Epithelial cell of prostate (primary cell): Measurements from ENCODE around the gene RNF123.

Experiments used
- DNase-seq: peaks from one replicate; pipeline ENCODE4 v3.0.0-alpha.2; 2011; ENCODE audit warnings: low read depth, low spot score
- H3K27ac ChIP-seq: fragments of 450-650 bp; 2 replicates; pipeline ENCODE4 v1.5.1; 2017; ENCODE audit warnings: mild to moderate bottlenecking

The RNF123 gene

DNA sequence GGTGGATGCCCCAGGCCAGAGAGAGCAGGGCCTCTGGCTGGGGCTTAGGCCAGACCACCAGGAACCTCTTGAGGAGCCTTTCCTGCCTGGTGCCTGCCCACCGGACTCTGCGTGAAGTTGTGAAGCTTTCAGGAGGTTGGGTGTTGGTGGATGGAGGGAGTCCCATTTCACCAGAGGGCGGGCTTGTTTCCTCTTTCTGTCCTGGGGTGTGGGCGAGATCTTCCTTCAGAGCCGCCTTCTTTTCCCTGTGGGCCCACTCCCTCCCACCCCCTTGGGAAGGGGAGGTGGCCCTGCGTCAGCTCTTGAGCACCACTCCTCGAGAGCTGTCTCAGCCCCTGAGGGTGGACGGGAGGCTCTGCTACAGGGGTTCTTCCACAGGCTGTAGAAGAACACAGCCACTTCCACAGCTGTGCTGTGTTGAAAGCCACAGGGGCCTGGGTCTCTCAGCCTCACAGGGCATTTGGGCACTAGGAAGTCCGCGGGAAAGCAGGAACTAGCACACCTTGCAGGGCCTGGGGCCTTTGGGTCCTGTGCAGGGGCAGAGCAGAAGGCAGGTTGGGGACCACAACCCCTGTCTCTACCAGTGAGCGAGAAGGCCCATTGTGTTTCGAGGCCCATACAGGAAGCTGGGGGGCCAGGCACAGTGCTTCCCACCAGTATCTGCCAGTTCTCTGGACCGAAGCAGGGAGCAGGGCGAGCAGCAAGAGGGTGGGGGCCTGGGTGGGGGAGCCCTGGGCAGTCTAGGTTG is 28.0 kb downstream of the RNF123 start:
- no peak overlapping the region for H3K27ac ChIP-seq
- no peak for DNase-seq

DNA sequence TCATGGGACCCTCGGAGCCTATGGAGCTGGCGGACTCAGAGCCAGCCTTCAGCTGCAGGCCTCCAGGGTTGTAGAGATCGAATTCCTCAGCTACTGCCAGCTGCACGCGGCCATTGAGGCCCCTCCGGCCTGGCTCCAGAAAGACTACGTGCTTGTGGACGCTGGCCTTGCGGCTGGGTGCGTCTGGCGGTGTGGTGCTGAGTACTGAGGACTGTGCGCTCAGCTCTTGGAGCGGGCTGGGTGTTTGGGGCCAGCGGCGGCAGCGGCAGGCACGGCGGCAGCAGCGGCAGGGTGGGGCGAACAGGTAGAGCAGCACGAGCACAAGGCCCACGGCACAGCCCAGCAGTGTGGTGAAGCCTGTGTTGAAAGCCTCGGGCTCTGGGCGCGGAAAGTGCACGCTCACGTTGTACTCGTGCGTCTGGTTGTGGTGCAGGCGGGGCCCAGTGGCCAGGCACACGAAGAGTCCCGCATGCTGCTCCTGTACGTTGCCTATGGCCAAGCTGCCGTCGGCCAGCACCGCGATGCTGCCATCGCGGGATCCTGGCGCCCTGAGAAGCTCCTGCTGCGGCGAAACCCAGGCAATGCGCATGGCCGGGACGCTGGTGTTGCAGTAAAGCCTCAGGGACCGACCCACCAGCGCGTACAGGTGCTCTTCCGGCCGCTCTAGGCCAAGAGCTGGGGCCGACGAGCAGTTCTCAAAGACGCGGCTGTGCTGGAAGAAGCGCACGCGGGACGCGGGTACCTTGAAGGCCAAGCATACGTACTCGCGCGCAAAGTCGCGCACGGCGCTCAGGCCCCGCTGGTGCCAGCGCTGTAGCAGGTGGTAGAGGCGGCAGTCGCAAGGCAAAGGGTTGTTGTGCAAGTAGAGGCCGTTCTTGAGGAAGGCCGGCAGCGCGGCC is 28.9 kb downstream of the RNF123 start:
- no peak overlapping the region for H3K27ac ChIP-seq
- DNase-seq = no peak

DNA sequence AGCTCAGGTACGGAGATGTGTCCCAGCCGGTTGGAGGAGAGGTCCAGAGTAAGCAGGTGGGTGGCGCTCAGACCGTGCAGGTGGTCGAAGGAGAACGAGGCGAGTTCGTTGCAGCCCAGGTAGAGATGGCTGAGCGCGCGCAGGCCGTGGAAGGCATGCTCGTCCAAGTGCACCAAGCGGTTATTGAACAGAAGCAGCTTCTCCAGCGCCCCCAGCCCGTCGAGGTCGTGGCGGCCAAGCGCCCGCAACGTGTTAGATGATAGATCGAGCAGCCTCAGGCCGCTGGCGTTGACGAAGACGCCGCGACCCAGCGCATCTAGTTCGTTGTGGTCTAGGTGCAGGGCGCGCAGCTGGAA is 29.5 kb downstream of the RNF123 start:
- H3K27ac ChIP-seq = no peak overlapping the region
- no peak for DNase-seq

DNA sequence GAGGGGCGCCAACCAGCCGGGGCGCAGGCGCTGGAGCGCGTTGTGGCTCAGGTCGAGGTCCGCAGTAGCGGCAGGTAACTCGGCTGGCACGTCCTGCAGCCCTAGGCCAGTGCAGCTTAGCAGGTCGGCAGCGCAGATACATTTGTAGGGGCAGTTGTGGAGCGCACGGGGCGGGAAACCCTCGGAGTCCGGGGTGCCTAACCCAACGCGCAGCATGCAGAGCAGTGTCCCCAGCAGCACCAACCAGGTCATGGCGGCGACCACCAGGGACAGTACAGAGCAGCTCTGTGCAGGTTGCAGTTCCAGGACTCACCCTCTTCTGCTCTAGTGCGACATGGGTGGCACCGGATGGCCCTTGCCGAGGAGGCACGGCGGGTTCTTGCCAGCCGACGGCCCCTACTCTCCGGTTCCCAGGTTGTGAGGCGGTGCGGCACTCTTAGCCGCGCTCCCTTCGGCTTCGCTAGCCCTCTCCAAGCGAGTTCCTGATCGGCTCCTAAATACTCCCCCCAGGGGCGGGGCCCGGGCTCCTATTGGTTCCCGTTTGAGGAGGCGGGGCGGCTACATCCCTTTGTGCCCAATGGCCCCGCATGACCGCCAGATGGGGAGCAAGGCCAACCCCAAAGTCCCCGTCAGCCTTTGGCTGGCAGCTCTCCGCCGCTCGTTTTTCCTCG is 30.0 kb downstream of the RNF123 start, which contains the start of gene AMIGO3:
Gene AMIGO3, minus strand, starts transcription at position 471 of the 671 bp plus-strand sequence. Its CDS starts 219 bp downstream, at position 252.
- DNase-seq = peak; percentile 53
- no peak within 1 kb of the TSS for H3K27ac ChIP-seq

DNA sequence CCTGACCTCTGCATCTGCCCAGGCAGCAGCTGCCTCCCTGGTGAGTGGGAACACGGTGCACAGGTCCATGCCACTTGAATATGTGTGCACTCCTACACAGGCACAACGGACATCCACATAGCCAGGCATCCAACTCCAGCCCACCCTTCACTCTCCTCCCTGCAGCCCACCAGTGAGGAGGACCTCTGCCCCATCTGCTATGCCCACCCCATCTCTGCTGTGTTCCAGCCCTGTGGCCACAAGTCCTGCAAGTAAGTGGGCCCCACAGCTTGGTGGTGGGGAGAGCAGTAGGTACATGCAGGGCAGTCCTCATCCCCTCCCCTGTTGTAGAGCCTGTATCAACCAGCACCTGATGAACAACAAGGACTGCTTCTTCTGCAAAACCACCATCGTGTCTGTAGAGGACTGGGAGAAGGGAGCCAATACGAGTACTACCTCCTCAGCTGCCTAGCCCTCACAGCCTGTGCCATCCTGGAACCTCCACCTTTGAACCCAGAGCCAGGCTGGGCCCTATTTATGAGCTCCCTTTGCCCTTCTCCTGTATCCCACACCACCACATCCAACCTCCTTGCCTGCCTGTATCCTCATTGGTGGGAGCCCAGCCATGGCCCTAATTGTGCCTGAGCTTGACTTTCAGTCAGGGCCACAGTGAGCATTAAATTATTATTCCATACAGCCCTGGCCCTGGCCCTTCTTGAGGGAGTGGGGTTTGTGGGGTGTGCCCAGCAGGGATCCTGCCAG is 31.7 kb downstream of the RNF123 start:
- no peak overlapping the region for H3K27ac ChIP-seq
- DNase-seq = no peak

DNA sequence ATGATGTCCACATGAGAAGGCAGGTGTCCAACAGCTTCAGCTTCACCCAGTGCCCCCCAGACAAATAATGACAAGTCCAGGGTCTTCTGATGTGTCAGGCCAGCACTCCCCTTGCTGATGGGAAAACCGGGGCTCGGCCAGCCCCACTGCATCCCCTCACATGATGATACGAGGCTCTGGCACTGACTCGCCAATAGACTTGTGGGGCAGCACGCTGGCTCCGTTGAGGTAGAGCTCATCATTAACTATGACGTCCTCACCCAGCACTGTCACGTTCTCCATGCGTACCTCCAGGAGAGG is 32.2 kb downstream of the RNF123 start:
- H3K27ac ChIP-seq = no peak overlapping the region
- no peak for DNase-seq

DNA sequence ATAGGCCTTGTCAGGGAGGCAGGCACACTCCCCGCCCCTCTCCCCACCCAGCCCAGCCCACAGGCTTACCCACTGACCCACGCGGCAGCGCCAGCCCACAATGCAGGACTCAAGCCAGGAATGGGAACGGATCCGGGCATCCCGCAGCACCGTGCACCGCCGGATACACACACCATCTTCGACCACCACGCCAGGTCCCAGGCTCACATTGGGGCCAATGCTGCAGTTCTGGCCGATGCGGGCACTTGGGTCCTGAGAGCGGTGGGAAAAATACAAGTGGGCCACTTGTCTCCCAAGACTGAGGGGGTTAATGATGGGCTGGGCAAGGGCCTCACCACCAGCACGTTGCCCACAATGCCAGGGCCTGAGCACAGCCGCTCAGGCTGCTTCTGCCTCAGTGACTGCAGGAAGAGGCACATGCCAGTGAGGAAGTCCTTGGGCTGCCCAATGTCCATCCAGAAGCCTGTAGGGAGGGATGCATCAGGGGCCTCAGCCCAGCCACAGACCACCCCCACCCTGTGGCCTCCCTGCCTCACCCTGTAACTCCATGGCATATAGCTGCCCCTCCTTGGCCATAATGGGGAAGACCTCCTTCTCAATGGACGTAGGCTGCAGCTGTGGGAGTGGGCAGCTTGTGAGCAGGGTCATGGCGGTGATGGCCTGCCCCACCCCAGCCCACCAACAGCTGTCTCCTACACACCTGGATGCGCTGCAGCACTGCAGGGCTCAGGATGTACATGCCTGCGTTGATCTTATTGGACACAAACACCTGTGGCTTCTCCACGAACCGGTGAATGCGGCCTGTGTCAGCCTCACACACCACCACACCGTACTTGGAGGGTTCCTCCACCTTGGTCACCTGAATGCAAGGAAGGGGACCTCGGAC is 32.8 kb downstream of the RNF123 start:
- DNase-seq = no peak
- no peak overlapping the region for H3K27ac ChIP-seq

DNA sequence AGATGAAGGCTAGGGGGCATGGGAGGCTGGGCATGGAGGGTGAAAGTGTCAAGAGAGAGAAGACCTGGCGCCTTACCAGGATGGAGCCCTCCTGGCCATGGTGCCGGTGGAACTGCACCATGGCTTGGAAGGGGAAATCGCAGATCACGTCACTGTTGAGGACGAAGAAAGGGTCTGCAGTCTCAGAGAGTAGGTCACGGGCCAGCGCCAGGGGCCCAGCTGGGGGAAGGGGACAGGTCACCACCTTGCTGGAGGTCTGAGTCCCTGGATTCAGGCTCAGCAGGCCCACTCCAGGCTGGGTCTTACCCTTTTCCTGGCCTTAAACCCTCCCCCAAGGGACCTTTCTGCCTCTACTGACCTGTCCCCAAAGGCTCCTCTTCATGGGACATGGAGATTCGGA is 33.5 kb downstream of the RNF123 start:
- no peak for DNase-seq
- peak overlapping the region; percentile 85 for H3K27ac ChIP-seq

DNA sequence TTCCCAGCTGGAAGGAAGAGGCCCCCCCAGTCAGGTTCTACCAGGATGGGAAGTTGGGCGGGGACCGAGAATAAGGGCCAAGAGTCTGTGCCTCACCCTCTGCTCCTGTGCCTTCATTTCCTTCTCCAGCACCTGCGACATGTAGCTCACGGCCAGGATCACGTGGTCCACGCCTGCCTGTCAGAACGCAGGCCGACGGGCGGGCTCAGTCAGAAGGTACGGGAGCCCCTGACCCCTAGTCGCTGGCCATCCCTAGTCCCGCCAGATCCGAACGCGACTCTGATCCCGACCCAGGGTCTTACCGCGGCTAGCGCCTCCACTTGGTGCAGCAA is 33.9 kb downstream of the RNF123 start:
- DNase-seq = peak; percentile 26
- H3K27ac ChIP-seq = peak overlapping the region; percentile 85

DNA sequence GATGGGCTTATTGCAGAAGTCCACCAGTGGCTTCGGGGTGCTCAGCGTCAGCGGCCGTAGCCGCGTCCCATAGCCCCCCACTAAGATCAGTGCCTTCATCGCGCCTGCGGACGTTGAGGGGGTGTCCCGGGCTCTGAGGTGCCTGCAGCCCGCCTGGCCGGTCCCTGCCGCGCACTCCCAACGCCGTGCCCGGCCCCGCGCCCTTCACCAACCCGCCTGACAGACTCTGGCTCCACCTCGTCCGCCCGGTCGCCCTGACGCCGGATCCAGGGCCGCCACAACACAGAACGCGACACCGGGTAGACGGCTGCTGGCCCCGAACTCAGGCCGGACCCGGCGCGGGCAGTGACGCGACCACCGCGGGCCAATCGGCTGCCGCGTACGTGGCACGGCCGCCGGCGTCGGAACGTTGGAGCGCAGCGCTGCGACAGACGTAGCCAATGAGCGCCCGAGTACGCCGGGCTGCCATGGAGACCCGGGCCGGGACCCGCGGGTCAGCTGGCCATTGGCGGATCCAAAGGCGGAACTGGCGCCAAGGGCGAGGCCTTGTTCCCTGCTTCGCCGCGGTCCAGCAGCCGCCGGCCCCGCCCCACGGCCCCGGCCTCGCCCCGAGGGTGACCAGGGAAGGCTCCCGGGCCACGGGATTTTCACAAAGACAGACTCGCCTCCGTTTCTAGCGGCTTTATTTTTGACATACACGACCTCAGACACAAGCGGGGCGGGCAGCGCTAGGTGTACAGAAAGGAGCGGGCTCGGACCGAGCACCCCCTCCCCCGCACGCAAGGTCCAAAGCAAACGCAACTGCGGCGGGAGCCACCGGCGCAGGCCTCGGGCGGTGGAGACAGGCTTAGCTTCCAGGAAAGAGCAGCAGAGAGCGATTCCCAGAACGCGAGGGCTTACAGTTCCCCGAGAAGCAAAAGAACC is 34.5 kb downstream of the RNF123 start, which contains the start of gene GMPPB:
Gene GMPPB, minus strand, starts transcription at position 324 of the 924 bp plus-strand sequence. Its CDS starts 225 bp downstream, at position 99.
- peak within 1 kb of the TSS; percentile 85 for H3K27ac ChIP-seq

DNA sequence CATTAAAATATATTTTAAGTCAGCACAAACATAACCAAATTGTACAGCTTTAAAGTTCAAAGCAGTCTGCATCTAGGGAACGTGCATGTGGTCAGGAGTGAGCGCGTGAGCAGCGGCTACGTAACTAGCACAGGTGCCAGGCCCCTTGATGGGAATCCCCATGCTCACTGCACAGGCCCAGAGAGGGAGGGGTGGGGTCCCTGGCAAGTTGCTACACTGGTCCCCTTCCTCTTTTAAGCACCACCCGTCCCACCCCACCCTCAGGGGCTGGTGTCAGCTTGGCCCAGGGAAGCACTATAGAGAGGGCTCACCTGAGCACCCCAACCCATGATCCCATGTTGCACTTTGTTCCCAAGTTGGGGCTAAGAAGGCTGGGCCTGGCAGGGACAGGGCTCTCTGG is 35.2 kb downstream of the RNF123 start:
- no peak for DNase-seq
- H3K27ac ChIP-seq = peak overlapping the region; percentile 85

More for the DNA sequence above, 34.5 kb downstream of the RNF123 start, which contains the start of gene GMPPB:
- peak; percentile 79 for DNase-seq

DNA sequence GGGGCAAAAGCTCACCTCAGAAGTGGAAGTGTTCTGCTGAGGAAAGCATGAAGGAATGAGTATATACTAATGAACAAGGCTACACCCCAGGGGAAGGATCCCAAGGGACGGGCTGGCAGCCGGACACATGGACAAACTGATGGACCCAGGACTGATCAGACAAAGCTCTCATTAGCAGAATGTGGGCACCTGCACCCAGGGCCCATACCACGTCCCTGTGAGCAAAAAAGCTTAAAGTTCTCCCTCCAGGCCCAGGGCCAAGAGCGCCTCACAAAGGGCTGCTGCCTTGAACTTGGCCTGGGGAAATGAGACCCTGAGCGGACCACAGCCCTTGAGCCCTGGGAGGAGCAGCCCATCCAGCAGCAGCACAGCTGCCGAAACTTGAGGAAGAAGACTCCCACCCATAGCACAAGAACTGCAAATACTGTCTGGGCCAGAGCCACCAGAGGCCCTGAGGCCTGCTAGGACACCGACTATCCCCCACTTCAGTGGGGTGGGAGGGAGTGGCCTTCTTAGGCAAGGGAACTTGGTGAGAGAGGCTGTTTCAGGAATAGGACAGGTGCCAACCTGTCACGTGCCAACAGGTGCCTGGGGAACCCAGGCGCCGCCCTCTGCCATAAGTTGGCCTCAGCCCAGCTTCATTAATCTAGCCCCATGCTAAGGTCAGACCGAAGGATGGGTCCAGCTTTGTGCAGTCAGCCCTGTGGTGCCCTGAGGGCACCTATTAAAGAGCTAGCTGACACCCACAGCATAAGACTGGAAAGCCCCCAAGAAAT is 36.7 kb downstream of the RNF123 start:
- DNase-seq = no peak

DNA sequence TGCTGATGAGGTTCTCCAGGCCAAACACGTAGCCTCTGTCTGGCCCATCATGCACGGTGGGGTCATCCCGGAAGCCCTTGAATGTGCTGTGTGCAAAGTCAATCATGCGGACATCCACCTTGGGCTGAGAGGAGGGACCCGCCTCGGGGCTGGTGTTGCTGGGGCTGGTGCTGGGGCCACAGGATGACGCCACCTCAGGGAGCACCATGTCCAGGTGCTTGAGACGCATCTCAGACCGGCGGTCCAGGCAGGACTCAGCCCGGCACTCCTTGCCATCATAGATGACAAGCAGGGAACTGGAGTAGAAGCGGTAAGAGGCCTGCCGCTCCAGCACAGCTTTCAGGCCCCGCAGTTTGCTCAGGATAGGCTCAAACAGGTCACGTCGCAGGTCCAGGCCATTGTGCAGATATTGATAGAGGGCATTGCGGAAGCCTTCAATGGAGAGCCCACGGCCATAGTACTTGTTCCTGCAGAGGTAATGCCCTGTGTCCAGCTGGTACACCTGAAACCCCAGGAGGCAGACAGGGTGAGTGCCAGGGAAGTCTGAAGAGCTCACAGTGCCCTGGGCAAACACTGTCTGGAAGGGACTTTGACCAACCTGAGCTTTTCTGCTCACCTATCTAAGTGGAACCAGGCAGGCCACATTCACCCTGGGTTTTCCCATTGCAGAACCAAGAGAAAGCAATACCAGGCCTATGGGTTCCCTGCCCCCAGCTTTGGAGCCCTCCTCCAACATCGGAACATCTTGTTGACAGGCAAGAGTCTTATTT is 38.0 kb downstream of the RNF123 start:
- no peak overlapping the region for H3K27ac ChIP-seq
- no peak for DNase-seq

More for the DNA sequence above, 36.7 kb downstream of the RNF123 start:
- H3K27ac ChIP-seq = no peak overlapping the region

DNA sequence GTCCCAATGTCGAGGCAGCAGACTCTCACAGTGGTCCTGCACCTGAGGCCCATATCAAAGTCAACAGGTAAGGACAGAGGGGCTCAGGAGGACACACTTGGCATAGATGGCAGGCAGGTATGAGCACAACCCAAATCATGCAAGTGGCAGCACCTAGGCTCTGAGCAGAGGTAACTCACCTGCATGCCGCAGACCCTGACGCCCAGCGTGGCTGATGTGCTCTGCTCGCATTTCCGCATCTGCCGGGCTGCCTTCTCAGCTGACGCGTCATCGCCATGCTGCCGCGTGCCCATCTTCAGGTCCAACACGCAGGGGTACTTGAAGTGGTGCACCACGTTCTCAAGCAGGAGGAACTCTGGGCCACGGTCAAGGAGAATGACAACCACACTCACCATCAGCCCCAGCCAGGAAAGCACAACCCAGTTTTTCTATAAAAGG is 38.6 kb downstream of the RNF123 start:
- no peak overlapping the region for H3K27ac ChIP-seq
- no peak for DNase-seq

DNA sequence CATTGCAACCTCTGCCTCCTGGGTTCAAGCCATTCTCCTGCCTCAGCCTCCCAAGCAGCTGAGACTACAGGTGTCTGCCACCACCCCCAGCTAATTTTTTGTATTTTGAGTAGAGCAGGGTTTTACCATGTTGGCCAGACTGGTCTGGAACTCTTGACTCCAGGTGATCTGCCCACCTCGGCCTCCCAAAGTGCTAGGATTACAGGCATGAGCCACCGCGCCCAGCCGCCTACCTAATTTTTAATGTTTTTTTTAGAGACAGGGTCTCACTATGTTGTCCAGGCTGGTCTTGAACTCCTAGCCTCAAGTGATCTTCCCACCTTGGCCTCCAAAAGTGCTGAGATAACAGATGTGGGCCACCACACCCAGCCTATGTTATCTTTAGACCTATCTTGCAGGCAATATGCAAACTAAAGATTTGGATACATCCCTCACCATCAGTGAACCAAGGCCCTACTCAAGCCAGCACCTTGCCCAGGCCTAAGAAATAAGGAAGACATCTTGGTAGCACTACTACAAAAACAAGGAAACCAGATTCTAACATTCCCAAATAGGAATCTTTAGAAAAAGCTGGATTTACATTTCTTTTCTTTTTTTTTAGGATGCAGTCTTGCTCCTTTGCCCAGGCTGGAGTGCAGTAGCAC is 40.7 kb downstream of the RNF123 start:
- no peak overlapping the region for H3K27ac ChIP-seq
- DNase-seq = no peak

DNA sequence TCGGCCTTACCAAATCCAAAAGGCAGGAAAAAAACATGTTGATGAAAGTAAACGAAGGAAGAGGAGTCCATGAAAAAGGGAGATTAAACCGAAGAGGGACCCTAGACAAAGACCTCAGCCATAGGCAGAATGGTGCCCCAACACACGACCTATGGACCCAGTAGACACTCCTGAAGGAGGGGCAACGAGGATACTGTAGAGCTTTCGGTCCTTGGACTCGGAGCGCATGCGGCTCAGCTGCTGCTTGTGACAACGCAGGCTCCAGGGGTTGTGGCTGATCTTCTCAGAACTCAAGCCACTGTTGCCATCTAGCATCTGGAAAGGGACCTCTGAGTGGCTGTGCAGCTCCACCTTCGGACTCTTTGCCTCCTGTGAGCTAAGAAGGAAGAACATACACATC is 43.2 kb downstream of the RNF123 start:
- no peak for DNase-seq

More for the DNA sequence above, 43.2 kb downstream of the RNF123 start:
- no peak overlapping the region for H3K27ac ChIP-seq
